Fibroblast of the aortic adventitia (primary cell): ENCODE measurements around the gene UGP2. TPM values are rescaled to one million over a fixed set of nuclear protein-coding genes. Genes with fewer than 3 reads are reported as not detected.
A peak's percentile ranks its signal among the peaks of the same experiment; 100 is the strongest.
"Not testable (repeated sequence)": the region's sequence is repeated elsewhere in the genome, so short reads cannot be mapped to it uniquely, and the experiment has no call there.

ENCODE experiments used
- DNase-seq: peaks from one replicate; pipeline ENCODE4 v3.0.0-alpha.2; 2010; ENCODE audit warnings: low read depth
- H3K4me3 ChIP-seq: 2 replicates; pipeline ENCODE4 v1.5.1; 2011; ENCODE audit warnings: low read depth, mild to moderate bottlenecking, control low read depth, low read length, moderate library complexity
- CTCF ChIP-seq: IDR thresholded peaks from 2 replicates; pipeline ENCODE4 v1.5.1; 2011; ENCODE audit warnings: mild to moderate bottlenecking, low read length, control low read depth, inconsistent platforms; ENCODE audit not compliant: insufficient read depth
- small RNA-seq: library from RNA; depleted of rRNA; stranded (forward); fragments of <200 nt; gene quantifications from one replicate; pipeline ENCODE3, GENCODE V24; 2012
- total RNA-seq: library from RNA; depleted of rRNA; stranded (reverse); fragments of >200 nt; gene quantifications from 2 replicates; pipeline ENCODE4 v1.2.3, GENCODE V29; 2012; ENCODE audit warnings: low replicate concordance

The UGP2 gene
- total RNA-seq, 1 donor: 129 TPM

- peak; percentile 28 for DNase-seq
- no peak overlapping the region for H3K4me3 ChIP-seq
- no peak for TF ChIP-seq CTCF
These were observed 61.3 kb downstream of the UGP2 start for GRCh38 chr2:63903003-63903402.

- no peak for TF ChIP-seq CTCF
- H3K4me3 ChIP-seq: no peak overlapping the region
- DNase-seq: no peak
These were observed 72.6 kb downstream of the UGP2 start for GRCh38 chr2:63914311-63914710.

GRCh38 chr2:63926815-63927214 lies 85.1 kb downstream of the UGP2 start:
- TF ChIP-seq CTCF: no peak
- DNase-seq: no peak
- H3K4me3 ChIP-seq: no peak overlapping the region

GRCh38 chr2:63932104-63932503 lies 90.4 kb downstream of the UGP2 start:
- H3K4me3 ChIP-seq, DNase-seq: not testable (repeated sequence)

Small RNA genes within 50 kb of the gene (small RNA-seq; reads per million reads assigned to genes)
- gene RF01293: not detected

Other genes starting within 250 kb of the UGP2 start
- gene VPS54, start 177.5 kb downstream of the UGP2 start, total RNA-seq: 8.4 and 18.1 TPM in 2 replicates